H9 (cell line): ENCODE results near the gene MGA. TPM values are rescaled to one million over a fixed set of nuclear protein-coding genes. Genes with fewer than 3 reads are reported as not detected.

Experiments
- DNase-seq: peaks from one replicate; pipeline ENCODE4 v3.0.0-alpha.2; 2017
- H2AFZ ChIP-seq: one replicate; pipeline ENCODE4 v1.6.1; 2013; ENCODE audit warnings: mild to moderate bottlenecking, low read length, control low read depth, moderate library complexity
- H2AK5ac ChIP-seq: 2 replicates; pipeline ENCODE4 v1.6.1; 2013; ENCODE audit warnings: low read length, control low read depth, mixed read lengths; ENCODE audit not compliant: insufficient read length
- H2BK120ac ChIP-seq: one replicate; pipeline ENCODE4 v1.6.1; 2013; ENCODE audit warnings: low read depth, mild to moderate bottlenecking, low read length, control low read depth, inconsistent platforms; ENCODE audit not compliant: poor library complexity, severe bottlenecking
- H2BK12ac ChIP-seq: 2 replicates; pipeline ENCODE4 v1.6.1; 2013; ENCODE audit warnings: low read length, control low read depth, mixed read lengths, low read depth; ENCODE audit not compliant: insufficient read length
- H2BK15ac ChIP-seq: 2 replicates; pipeline ENCODE4 v1.6.1; 2013; ENCODE audit warnings: low read depth, low read length, control low read depth
- H2BK20ac ChIP-seq: one replicate; pipeline ENCODE4 v1.6.1; 2013; ENCODE audit warnings: low read depth, mild to moderate bottlenecking, low read length, control low read depth, inconsistent platforms; ENCODE audit not compliant: poor library complexity, severe bottlenecking
- H2BK5ac ChIP-seq: 2 replicates; pipeline ENCODE4 v1.6.1; 2013; ENCODE audit warnings: low read length, control low read depth, mixed read lengths; ENCODE audit not compliant: insufficient read length
- H3K14ac ChIP-seq: 2 replicates; pipeline ENCODE4 v1.6.1; 2013; ENCODE audit warnings: low read length, control low read depth; ENCODE audit not compliant: insufficient read depth
- H3K18ac ChIP-seq: 2 replicates; pipeline ENCODE4 v1.6.1; 2013; ENCODE audit warnings: low read depth, mild to moderate bottlenecking, mixed read lengths, low read length, control low read depth; ENCODE audit not compliant: insufficient read length
- H3K23ac ChIP-seq: 2 replicates; pipeline ENCODE4 v1.6.1; 2013; ENCODE audit warnings: low read length, control low read depth, mixed read lengths, low read depth; ENCODE audit not compliant: insufficient read length
- H3K23me2 ChIP-seq: 2 replicates; pipeline ENCODE4 v1.6.1; 2013; ENCODE audit warnings: low read depth, mild to moderate bottlenecking, mixed read lengths, low read length, control low read depth; ENCODE audit not compliant: insufficient read length, poor library complexity, severe bottlenecking
- H3K27ac ChIP-seq: 2 replicates; pipeline ENCODE4 v1.5.1; 2013; ENCODE audit warnings: low read length, control low read depth, mixed read lengths, low read depth; ENCODE audit not compliant: insufficient read length
- H3K27me3 ChIP-seq: 2 replicates; pipeline ENCODE4 v1.6.1; 2013; ENCODE audit warnings: low read length, control low read depth, inconsistent platforms; ENCODE audit not compliant: insufficient read depth
- H3K4ac ChIP-seq: 2 replicates; pipeline ENCODE4 v1.6.1; 2013; ENCODE audit warnings: low read depth, mild to moderate bottlenecking, control low read depth, inconsistent platforms, low read length, moderate library complexity
- H3K4me1 ChIP-seq: 2 replicates; pipeline ENCODE4 v1.6.1; 2013; ENCODE audit warnings: low read length, control low read depth, inconsistent platforms; ENCODE audit not compliant: insufficient read depth
- H3K4me2 ChIP-seq: 2 replicates; pipeline ENCODE4 v1.6.1; 2013; ENCODE audit warnings: low read length, control low read depth, mixed read lengths; ENCODE audit not compliant: insufficient read length, insufficient read depth
- H3K56ac ChIP-seq: 2 replicates; pipeline ENCODE4 v1.6.1; 2013; ENCODE audit warnings: low read depth, mild to moderate bottlenecking, mixed read lengths, low read length, control low read depth; ENCODE audit not compliant: insufficient read length
- H3K79me1 ChIP-seq: 2 replicates; pipeline ENCODE4 v1.6.1; 2013; ENCODE audit warnings: low read depth, mild to moderate bottlenecking, moderate library complexity, low read length, control low read depth, inconsistent platforms; ENCODE audit not compliant: insufficient read depth, poor library complexity, severe bottlenecking
- H3K79me2 ChIP-seq: 2 replicates; pipeline ENCODE4 v1.6.1; 2013; ENCODE audit warnings: low read length, control low read depth, inconsistent platforms; ENCODE audit not compliant: insufficient read depth
- H3K9ac ChIP-seq: 2 replicates; pipeline ENCODE4 v1.6.1; 2013; ENCODE audit warnings: low read length, control low read depth, mixed read lengths; ENCODE audit not compliant: insufficient read length; ENCODE audit errors: extremely low read depth
- H3K9me3 ChIP-seq: one replicate; pipeline ENCODE4 v1.6.1; 2013; ENCODE audit warnings: low read depth, low read length, inconsistent platforms; ENCODE audit not compliant: control insufficient read depth
- H3T11ph ChIP-seq: one replicate; pipeline ENCODE4 v1.6.1; 2013; ENCODE audit warnings: mild to moderate bottlenecking, low read length, control low read depth, inconsistent platforms
- H4K20me1 ChIP-seq: one replicate; pipeline ENCODE4 v1.6.1; 2013; ENCODE audit not compliant: control insufficient read depth, insufficient read length, insufficient read depth
- H4K5ac ChIP-seq: 2 replicates; pipeline ENCODE4 v1.6.1; 2013; ENCODE audit warnings: low read depth, mild to moderate bottlenecking, mixed read lengths, low read length, control low read depth; ENCODE audit not compliant: insufficient read length
- H4K8ac ChIP-seq: replicated peaks from 2 replicates; pipeline ENCODE4 v1.6.1; 2013; ENCODE audit warnings: low read length, control low read depth, mixed read lengths, low read depth; ENCODE audit not compliant: insufficient read length
- H4K91ac ChIP-seq: 2 replicates; pipeline ENCODE4 v1.6.1; 2013; ENCODE audit warnings: low read depth, mild to moderate bottlenecking, moderate library complexity, mixed read lengths, low read length, control low read depth; ENCODE audit not compliant: insufficient read length
- H3K27ac Mint-ChIP-seq, 3 experiments: 2 replicates in 2 of 3; 3 replicates in 1 of 3; pipeline ENCODE4 v1.8.0; 2020 to 2021; ENCODE audit warnings: mixed read lengths in 3 of 3, mild to moderate bottlenecking in 1 of 3, moderate library complexity in 1 of 3
- H3K27me3 Mint-ChIP-seq: 2 replicates; pipeline ENCODE4 v1.8.0; 2021; ENCODE audit warnings: low read depth, mild to moderate bottlenecking, moderate library complexity, mixed read lengths
- H3K36me3 Mint-ChIP-seq, 3 experiments: 2 replicates in 2 of 3; 3 replicates in 1 of 3; pipeline ENCODE4 v1.8.0; 2020 to 2021; ENCODE audit warnings: low read depth in 3 of 3, mixed read lengths in 3 of 3; ENCODE audit not compliant: insufficient read depth in 1 of 3
- H3K4me1 Mint-ChIP-seq, 2 experiments: 2 replicates each; pipeline ENCODE4 v1.8.0; 2020; ENCODE audit warnings: mixed read lengths in 2 of 2
- H3K4me3 Mint-ChIP-seq, 2 experiments: 2 replicates in 1 of 2; 3 replicates in 1 of 2; pipeline ENCODE4 v1.8.0; 2020 to 2021; ENCODE audit warnings: mild to moderate bottlenecking in 2 of 2, mixed read lengths in 2 of 2, moderate library complexity in 1 of 2
- H3K9me3 Mint-ChIP-seq, 2 experiments: 2 replicates in 1 of 2; 3 replicates in 1 of 2; pipeline ENCODE4 v1.8.0; 2020; ENCODE audit warnings: mild to moderate bottlenecking in 2 of 2, mixed read lengths in 2 of 2, moderate library complexity in 1 of 2
- WGBS: extraction: QIAGEN DNeasy Blood & Tissue Kit; methylation state at CpG from one replicate; pipeline ENCODE4 v1.1.7; 2013; ENCODE audit warnings: missing lambda C conversion rate, low lambda C conversion rate, mixed read lengths; ENCODE audit not compliant: insufficient read length; ENCODE audit errors: extremely low coverage; 5-methylcytosine and 5-hydroxymethylcytosine counted together
- total RNA-seq: library from RNA; stranded (reverse); gene quantifications from 2 replicates; pipeline ENCODE4 v1.2.1, GENCODE V29; 2021
- TF ChIP-seq, protein P1 (sequence below): fragments of 200-600 bp; sonication (generic); conservative IDR thresholded peaks from 3 replicates; pipeline ENCODE4 v1.8.0; 2021; ENCODE audit warnings: antibody characterized with exemption, mild to moderate bottlenecking

The MGA gene
- total RNA-seq, 1 experiment from 2014 or later: 62.7 TPM

DNA sequence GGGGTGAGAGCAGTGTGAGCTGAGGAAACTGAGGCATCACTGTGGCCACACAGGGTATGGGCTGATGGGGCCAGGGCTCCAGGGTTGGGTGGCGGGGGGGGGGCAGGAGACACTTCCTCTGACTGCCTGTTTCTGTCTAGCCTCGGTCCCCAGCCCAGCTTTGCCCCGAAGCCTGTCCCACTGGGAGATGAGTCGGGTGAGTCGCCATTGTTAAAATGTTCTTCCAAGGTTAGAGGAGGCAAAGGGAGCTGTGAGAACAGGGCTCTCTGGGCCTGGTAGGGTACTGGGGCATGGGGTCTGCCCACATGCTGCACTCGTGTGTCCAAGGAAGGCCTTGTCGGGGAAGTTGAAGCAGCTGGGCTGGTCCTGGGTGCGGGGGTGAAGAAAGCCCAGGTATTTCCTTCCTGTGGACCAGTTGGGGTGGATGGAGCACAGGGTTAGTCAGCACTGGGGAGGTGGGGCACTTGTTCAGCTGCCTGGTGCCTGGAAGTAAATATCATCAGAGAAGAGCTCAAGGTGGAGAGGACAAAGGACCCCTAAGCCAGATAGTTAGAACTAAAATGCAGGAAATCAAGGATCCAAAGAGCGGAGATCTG lies 159.3 kb downstream of the MGA start:
- no peak overlapping the region for H3K23ac ChIP-seq
- H3K56ac ChIP-seq: no peak overlapping the region
- H2BK120ac ChIP-seq: no peak overlapping the region
- no peaks in the 10 kb centered on the region for H3K4me1 ChIP-seq
- TF ChIP-seq, protein P1, sequence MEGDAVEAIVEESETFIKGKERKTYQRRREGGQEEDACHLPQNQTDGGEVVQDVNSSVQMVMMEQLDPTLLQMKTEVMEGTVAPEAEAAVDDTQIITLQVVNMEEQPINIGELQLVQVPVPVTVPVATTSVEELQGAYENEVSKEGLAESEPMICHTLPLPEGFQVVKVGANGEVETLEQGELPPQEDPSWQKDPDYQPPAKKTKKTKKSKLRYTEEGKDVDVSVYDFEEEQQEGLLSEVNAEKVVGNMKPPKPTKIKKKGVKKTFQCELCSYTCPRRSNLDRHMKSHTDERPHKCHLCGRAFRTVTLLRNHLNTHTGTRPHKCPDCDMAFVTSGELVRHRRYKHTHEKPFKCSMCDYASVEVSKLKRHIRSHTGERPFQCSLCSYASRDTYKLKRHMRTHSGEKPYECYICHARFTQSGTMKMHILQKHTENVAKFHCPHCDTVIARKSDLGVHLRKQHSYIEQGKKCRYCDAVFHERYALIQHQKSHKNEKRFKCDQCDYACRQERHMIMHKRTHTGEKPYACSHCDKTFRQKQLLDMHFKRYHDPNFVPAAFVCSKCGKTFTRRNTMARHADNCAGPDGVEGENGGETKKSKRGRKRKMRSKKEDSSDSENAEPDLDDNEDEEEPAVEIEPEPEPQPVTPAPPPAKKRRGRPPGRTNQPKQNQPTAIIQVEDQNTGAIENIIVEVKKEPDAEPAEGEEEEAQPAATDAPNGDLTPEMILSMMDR: no peak
- H3K23me2 ChIP-seq: no peaks in the 10 kb centered on the region
- H3T11ph ChIP-seq: no peak overlapping the region
- no peak overlapping the region for H4K8ac ChIP-seq
- no peak overlapping the region for H3K9ac ChIP-seq
- H3K14ac ChIP-seq: no peak overlapping the region
- H3K4me3 Mint-ChIP-seq: no peak overlapping the region
- no peak overlapping the region for H2BK20ac ChIP-seq
- H2BK5ac ChIP-seq: no peak overlapping the region
- no peak overlapping the region for H2AFZ ChIP-seq
- H2BK12ac ChIP-seq: no peak overlapping the region
- H3K4ac ChIP-seq: no peak overlapping the region
- WGBS: no CpG with 5 or more reads among the region's 9 CpGs
- H2AK5ac ChIP-seq: no peak overlapping the region
- no peaks in the 10 kb centered on the region for H3K9me3 ChIP-seq
- H3K4me2 ChIP-seq: no peak overlapping the region
- H3K79me1 ChIP-seq: no peaks in the 10 kb centered on the region
- no peak overlapping the region for H4K5ac ChIP-seq
- peaks cover 3 to 17% (median 5%) of the 10 kb centered on the region in 3 experiments; a peak in 5 of 7 replicates for H3K36me3 Mint-ChIP-seq
- no peak overlapping the region for H3K18ac ChIP-seq
- no peaks in the 10 kb centered on the region for H3K79me2 ChIP-seq
- no peaks in the 10 kb centered on the region for H3K27me3 Mint-ChIP-seq
- no peaks in the 10 kb centered on the region for H3K27me3 ChIP-seq
- H3K27ac ChIP-seq: no peak overlapping the region
- no peaks in the 10 kb centered on the region for H4K20me1 ChIP-seq
- no peak for DNase-seq
- no peak overlapping the region for H2BK15ac ChIP-seq
- H4K91ac ChIP-seq: no peak overlapping the region
- H3K27ac Mint-ChIP-seq: peak overlapping the region in 2 of 3 experiments; percentile 89 to 92; a peak in 3 of 7 replicates
- no peaks in the 10 kb centered on the region for H3K9me3 Mint-ChIP-seq
- no peaks in the 10 kb centered on the region for H3K4me1 Mint-ChIP-seq
